B cell (primary cell): ENCODE measurements around the gene PTH2. TPM values are rescaled to one million over a fixed set of nuclear protein-coding genes. Genes with fewer than 3 reads are reported as not detected.

Experiments used
- ATAC-seq: fragments of 200-7000 bp; cut with Tn5 transposase; one replicate; pipeline ENCODE4 v1.10.0; 2021; ENCODE audit warnings: low read depth, mild to moderate bottlenecking, moderate number of reproducible peaks, moderate library complexity
- CTCF ChIA-PET: fragments of 350-600 bp; sonication (Branson Sonifier 250); formaldehyde crosslinking; loops from one replicate; lab custom pipeline; 2021; ENCODE audit warnings: antibody characterized with exemption, inconsistent platforms; lab: Charles Lee
- POLR2A ChIA-PET: fragments of 350-600 bp; sonication (Branson Sonifier 250); formaldehyde crosslinking; loops from one replicate; lab custom pipeline; 2021; ENCODE audit warnings: antibody characterized with exemption; lab: Charles Lee
- DNase-seq: peaks from one replicate; pipeline ENCODE4 v3.0.0; 2013
- H2AFZ ChIP-seq: 2 replicates; pipeline ENCODE4 v1.6.1; 2012; ENCODE audit warnings: mild to moderate bottlenecking, low read depth, low read length; ENCODE audit not compliant: insufficient read depth, poor library complexity, severe bottlenecking
- H3K27ac ChIP-seq, 2 donors: 1 replicate in 1 of 2; 2 replicates in 1 of 2; pipeline ENCODE4 v1.5.1; 2012 to 2013; ENCODE audit warnings: low read length in 2 of 2, mild to moderate bottlenecking in 2 of 2, moderate library complexity in 1 of 2
- H3K27me3 ChIP-seq, 4 experiments: fragments of 200-600 bp in 1 of 4; sonication (generic) in 1 of 4; replicated peaks in 1 of 4; 1 replicate in 2 of 4; 2 replicates in 2 of 4; pipeline versions ENCODE4 v1.6.1 to v1.7.0; 2013 to 2016; ENCODE audit warnings: low read length in 3 of 4, mild to moderate bottlenecking in 2 of 4, mixed read lengths in 1 of 4, moderate library complexity in 1 of 4; ENCODE audit not compliant: insufficient read depth in 4 of 4, control insufficient read depth in 3 of 4; ENCODE audit errors: control extremely low read depth in 1 of 4
- H3K36me3 ChIP-seq, 2 experiments: replicated peaks in 1 of 2; 1 replicate in 1 of 2; 2 replicates in 1 of 2; pipeline versions ENCODE4 v1.6.1 to v1.7.1; 2013; ENCODE audit warnings: low read length in 1 of 2; ENCODE audit not compliant: insufficient read depth in 2 of 2, control insufficient read depth in 1 of 2; ENCODE audit errors: control extremely low read depth in 1 of 2, extremely low read depth in 1 of 2
- H3K4me1 ChIP-seq, 2 donors: fragments of 200-600 bp in 1 of 2; sonication (generic) in 1 of 2; 1 replicate in 1 of 2; 2 replicates in 1 of 2; pipeline versions ENCODE4 v1.5.1 to v1.6.1; 2013 to 2017; ENCODE audit warnings: low read length in 2 of 2; ENCODE audit not compliant: control insufficient read depth in 2 of 2, insufficient read depth in 2 of 2
- H3K4me2 ChIP-seq: replicated peaks from 2 replicates; pipeline ENCODE3; 2012; ENCODE audit warnings: mild to moderate bottlenecking, low read depth, low read length; ENCODE audit not compliant: poor library complexity, severe bottlenecking
- H3K4me3 ChIP-seq, 5 experiments: fragments of 200-600 bp in 1 of 5; sonication (generic) in 1 of 5; 1 replicate in 3 of 5; 2 replicates in 2 of 5; pipeline versions ENCODE4 v1.5.1 to v1.7.0; 2011 to 2016; ENCODE audit warnings: low read length in 4 of 5, mild to moderate bottlenecking in 4 of 5, low read depth in 2 of 5, control low read depth in 1 of 5, moderate library complexity in 1 of 5; ENCODE audit not compliant: insufficient read depth in 1 of 5; ENCODE audit errors: control extremely low read depth in 1 of 5, extremely low read depth in 1 of 5
- H3K79me2 ChIP-seq: fragments of 200-600 bp; sonication (generic); one replicate; pipeline ENCODE4 v1.6.0; 2016; ENCODE audit warnings: low read length; ENCODE audit not compliant: control insufficient read depth, insufficient read depth
- H3K9ac ChIP-seq: fragments of 200-600 bp; sonication (generic); 2 replicates; pipeline ENCODE4 v1.6.1; 2017; ENCODE audit warnings: mild to moderate bottlenecking, low read length, moderate library complexity
- H3K9me3 ChIP-seq, 3 donors: one replicate each; pipeline versions ENCODE4 v1.6.1 to v1.7.1; 2013; ENCODE audit warnings: low read length in 2 of 3; ENCODE audit not compliant: control insufficient read depth in 2 of 3, insufficient read depth in 1 of 3; ENCODE audit errors: control extremely low read depth in 1 of 3
- H4K20me1 ChIP-seq: 2 replicates; pipeline ENCODE4 v1.6.0; 2012; ENCODE audit warnings: mild to moderate bottlenecking, low read length; ENCODE audit not compliant: insufficient read depth, control insufficient read depth, poor library complexity, severe bottlenecking
- H3K27ac Mint-ChIP-seq: one replicate; pipeline ENCODE4 v1.8.0; 2021; ENCODE audit warnings: mixed read lengths
- H3K27me3 Mint-ChIP-seq: one replicate; pipeline ENCODE4 v1.8.0; 2021; ENCODE audit warnings: mixed read lengths
- H3K4me1 Mint-ChIP-seq: one replicate; pipeline ENCODE4 v1.8.0; 2021; ENCODE audit warnings: mixed read lengths
- H3K4me3 Mint-ChIP-seq: one replicate; pipeline ENCODE4 v1.8.0; 2021; ENCODE audit warnings: mixed read lengths
- H3K9me3 Mint-ChIP-seq: one replicate; pipeline ENCODE4 v1.8.0; 2022; ENCODE audit warnings: mixed read lengths; ENCODE audit not compliant: insufficient read depth
- CTCF ChIP-seq: fragments of 200-600 bp; IDR thresholded peaks from one replicate; pipeline ENCODE4 v1.8.0; 2022; ENCODE audit warnings: antibody characterized with exemption, mild to moderate bottlenecking
- EZH2 ChIP-seq: IDR thresholded peaks from 2 replicates; pipeline ENCODE4 v1.6.1; 2012; ENCODE audit warnings: borderline replicate concordance, low read depth, mild to moderate bottlenecking, moderate library complexity, low read length; ENCODE audit not compliant: insufficient read depth, poor library complexity, severe bottlenecking
- WGBS: methylation state at CpG from one replicate; pipeline ENCODE4 v1.1.5; 2013; ENCODE audit warnings: missing lambda C conversion rate; ENCODE audit not compliant: insufficient coverage; 5-methylcytosine and 5-hydroxymethylcytosine counted together
- intact Hi-C: fragments of 100-400 bp; cut with micrococcal nuclease; formaldehyde crosslinking; loops from one replicate; pipeline ENCODE4 v1.10.0; 2022
- polyA plus RNA-seq: library from polyadenylated mRNA; depleted of rRNA; stranded (reverse); fragments of >200 nt; gene quantifications from 2 replicates; pipeline ENCODE4 v1.2.3, GENCODE V29; 2012
- total RNA-seq, 2 donors: library from RNA; stranded (reverse); fragments of 120-200 nt in 1 of 2; gene quantifications; 1 replicate in 1 of 2; 2 replicates in 1 of 2; pipeline versions ENCODE4 v1.2.3 to v1.2.4, GENCODE V29; 2013 to 2022

The PTH2 gene
- total and polyA plus RNA-seq, 2 donors (not counting 1 experiment from before 2014, with no cell fraction given) = not detected

DNA sequence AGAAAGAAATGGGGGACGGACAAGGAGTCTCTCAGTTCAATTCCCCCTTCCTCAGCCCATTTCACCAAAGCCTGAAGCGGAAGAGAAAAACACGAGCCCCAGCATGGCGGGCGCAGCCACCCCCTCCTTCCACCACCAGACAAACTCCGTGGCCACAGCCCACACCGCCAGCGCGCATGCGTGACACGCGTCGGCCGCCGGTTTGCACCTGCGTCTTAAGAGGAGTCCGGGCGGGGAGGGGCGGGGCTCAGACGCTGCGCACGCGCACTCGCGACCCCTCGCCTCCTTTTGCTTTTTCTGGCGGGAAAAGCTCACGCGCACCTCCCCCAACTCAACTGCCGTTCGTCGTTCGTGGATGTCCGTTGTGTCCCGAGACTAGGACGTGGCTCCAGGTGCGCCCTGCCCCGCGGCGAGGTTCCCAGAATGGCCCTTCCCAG lies 35.3 kb downstream of the PTH2 start, which contains the start of gene KASH5:
Gene KASH5 (plus strand): TSS at position 314 of the 437 bp plus-strand sequence. CDS start 2,635 bp downstream, outside the sequence.
- 32% methylated on average over 33 of the region's 40 CpGs for WGBS
- H3K9me3 Mint-ChIP-seq = no peaks in the 10 kb centered on the region

More for the DNA sequence above, 35.3 kb downstream of the PTH2 start, which contains the start of gene KASH5:
- peaks cover 43% of the 10 kb centered on the region for H3K4me1 Mint-ChIP-seq
- TF ChIP-seq CTCF (no peak), EZH2 (no peak)
- no peaks in the 10 kb centered on the region for H3K36me3 ChIP-seq
- H3K4me3 ChIP-seq = peak within 1 kb of the TSS in 3 of 5 experiments; percentile 43 to 65 (median 55)
- peak within 1 kb of the TSS in 1 of 2 donors; percentile 84 for H3K27ac ChIP-seq
- ChIA-PET POLR2A (interaction anchor here (0.6 to 1.5 kb wide), 8 partner anchors 34 to 162 kb away, joined by 3 to 11 read pairs (median 4); no protein-coding TSS in a partner anchor), CTCF (interaction anchor here (0.7 to 1.3 kb wide), 3 partner anchors 79 to 86 kb away, joined by 4 to 5 read pairs (median 4); no protein-coding TSS in a partner anchor)
- peaks cover 21 to 46% of the 10 kb centered on the region in 2 donors for H3K4me1 ChIP-seq
- intact Hi-C loops = loop anchor here (1.0 kb wide), 1 partner anchor 81 kb away; no protein-coding TSS in a partner anchor
- peak within 1 kb of the TSS; percentile 46 for H2AFZ ChIP-seq
- H3K4me2 ChIP-seq = peak within 1 kb of the TSS; percentile 65
- no peaks in the 10 kb centered on the region for H3K79me2 ChIP-seq
- H3K27ac Mint-ChIP-seq = peak within 1 kb of the TSS; percentile 90
- H3K27me3 ChIP-seq = no peaks in the 10 kb centered on the region
- ATAC-seq = peak; percentile 37
- H4K20me1 ChIP-seq = no peaks in the 10 kb centered on the region
- peak; percentile 90 for DNase-seq
- H3K9me3 ChIP-seq = peaks cover 0 to 10% (median 2%) of the 10 kb centered on the region in 3 donors
- H3K4me3 Mint-ChIP-seq = peak within 1 kb of the TSS; percentile 80
- no peaks in the 10 kb centered on the region for H3K27me3 Mint-ChIP-seq
- peak within 1 kb of the TSS; percentile 63 for H3K9ac ChIP-seq
